Neural cell (in vitro differentiated cells): ENCODE results near the gene FHIT.

Experiments used
- CTCF ChIP-seq: fragments of 450-650 bp; IDR thresholded peaks from 2 replicates; pipeline ENCODE4 v1.5.1; 2014; ENCODE audit warnings: antibody characterized with exemption, mild to moderate bottlenecking, moderate library complexity; ENCODE audit not compliant: poor library complexity, severe bottlenecking
- POLR2AphosphoS5 ChIP-seq: IDR thresholded peaks from 2 replicates; pipeline ENCODE4 v1.6.1; 2012

- TF ChIP-seq CTCF (no peak), POLR2AphosphoS5 (no peak)
These were observed 2.8 kb downstream of the FHIT start for GRCh38 chr3:61248496-61248895.
